CD8-positive, alpha-beta memory T cell (primary cell): ENCODE results near the gene KIZ. TPM values are rescaled to one million over a fixed set of nuclear protein-coding genes. Genes with fewer than 3 reads are reported as not detected.

Experiments
- CTCF ChIA-PET: fragments of 350-600 bp; sonication (Branson Sonifier 250); formaldehyde crosslinking; loops from one replicate; lab custom pipeline; 2021; ENCODE audit warnings: antibody characterized with exemption; lab: Charles Lee
- POLR2A ChIA-PET: fragments of 350-600 bp; sonication (Branson Sonifier 250); formaldehyde crosslinking; loops from one replicate; lab custom pipeline; 2021; ENCODE audit warnings: antibody characterized with exemption; lab: Charles Lee
- DNase-seq, 5 donors: peaks; one replicate each; pipeline versions ENCODE4 v3.0.0 to v3.0.0-alpha.2; 2020 to 2022; ENCODE audit warnings: mixed read lengths in 1 of 5
- H3K27ac ChIP-seq: one replicate; pipeline ENCODE4 v1.7.0; 2013; ENCODE audit warnings: low read depth, mild to moderate bottlenecking, low read length, moderate library complexity
- H3K27me3 ChIP-seq: 2 replicates; pipeline ENCODE4 v1.7.0; 2013; ENCODE audit warnings: low read length, mild to moderate bottlenecking; ENCODE audit not compliant: insufficient read depth, poor library complexity, severe bottlenecking
- H3K36me3 ChIP-seq: 2 replicates; pipeline ENCODE4 v1.7.0; 2013; ENCODE audit warnings: mild to moderate bottlenecking, low read length, moderate library complexity; ENCODE audit not compliant: insufficient read depth
- H3K4me1 ChIP-seq: 2 replicates; pipeline ENCODE4 v1.7.0; 2013; ENCODE audit warnings: mild to moderate bottlenecking, low read length, moderate library complexity; ENCODE audit not compliant: insufficient read depth
- H3K4me3 ChIP-seq: 2 replicates; pipeline ENCODE4 v1.7.0; 2013; ENCODE audit warnings: mild to moderate bottlenecking, low read length
- H3K9me3 ChIP-seq: 2 replicates; pipeline ENCODE4 v1.7.0; 2013; ENCODE audit warnings: mild to moderate bottlenecking, low read length
- H3K27ac Mint-ChIP-seq, 8 donors: one replicate each; pipeline ENCODE4 v1.8.0; 2020 to 2021; ENCODE audit warnings: mixed read lengths in 8 of 8, mild to moderate bottlenecking in 6 of 8, inconsistent platforms in 3 of 8, moderate library complexity in 3 of 8
- H3K27me3 Mint-ChIP-seq, 2 donors: one replicate each; pipeline ENCODE4 v1.8.0; 2020 to 2021; ENCODE audit warnings: mixed read lengths in 2 of 2, mild to moderate bottlenecking in 1 of 2, moderate library complexity in 1 of 2
- H3K36me3 Mint-ChIP-seq, 3 donors: one replicate each; pipeline ENCODE4 v1.8.0; 2020 to 2021; ENCODE audit warnings: mixed read lengths in 3 of 3, inconsistent platforms in 1 of 3, mild to moderate bottlenecking in 1 of 3
- H3K4me1 Mint-ChIP-seq, 3 donors: one replicate each; pipeline ENCODE4 v1.8.0; 2020 to 2021; ENCODE audit warnings: mixed read lengths in 3 of 3, inconsistent platforms in 1 of 3, mild to moderate bottlenecking in 1 of 3
- H3K4me3 Mint-ChIP-seq, 7 donors: one replicate each; pipeline ENCODE4 v1.8.0; 2020 to 2021; ENCODE audit warnings: mixed read lengths in 7 of 7, mild to moderate bottlenecking in 6 of 7, moderate library complexity in 4 of 7, inconsistent platforms in 2 of 7
- H3K9me3 Mint-ChIP-seq, 5 donors: one replicate each; pipeline ENCODE4 v1.8.0; 2020 to 2022; ENCODE audit warnings: mixed read lengths in 5 of 5, mild to moderate bottlenecking in 3 of 5, moderate library complexity in 2 of 5, inconsistent platforms in 1 of 5
- polyA plus RNA-seq: library from polyadenylated mRNA; unstranded; fragments of 300-500 nt; fragmentation: Illumina TruSeq; gene quantifications from one replicate; pipeline ENCODE4 v1.2.3, GENCODE V29; 2021
- total RNA-seq, 2 experiments: library from RNA; stranded (reverse); gene quantifications; one replicate each; pipeline ENCODE4 v1.2.3, GENCODE V29; 2021

The KIZ gene
- total and polyA plus RNA-seq, 3 experiments from 2014 or later, result 9.7 to 20.5 (median 13.3) TPM

- H3K9me3 Mint-ChIP-seq, result peaks cover 0 to 3% (median 0%) of the 10 kb centered on the region in 5 donors
- H3K27ac Mint-ChIP-seq, result peak overlapping the region in 7 of 8 donors; percentile 12 to 82 (median 52)
- Histone ChIP-seq H3K36me3 (no peaks in the 10 kb centered on the region), H3K9me3 (no peaks in the 10 kb centered on the region), H3K4me1 (peaks cover 44% of the 10 kb centered on the region), H3K27me3 (peaks cover 84% of the 10 kb centered on the region), H3K27ac (no peak overlapping the region), H3K4me3 (peak overlapping the region; percentile 47)
- H3K4me1 Mint-ChIP-seq, result peaks cover 36 to 80% (median 51%) of the 10 kb centered on the region in 3 donors
- peak overlapping the region; percentile 80 to 96 (median 88) for H3K4me3 Mint-ChIP-seq
- H3K27me3 Mint-ChIP-seq, result peaks cover 81 to 85% of the 10 kb centered on the region in 2 donors
- DNase-seq, result no peak
- ChIA-PET POLR2A (interaction anchor here (1.9 kb wide), 1 partner anchor 24 kb away, joined by 7 read pairs; the partner anchor contains the start of gene KIZ), CTCF (interaction anchor here (1.5 to 2.5 kb wide), 2 partner anchors 24 to 53 kb away, joined by 5 to 9 read pairs; partner anchors contain the start of gene KIZ)
- H3K36me3 Mint-ChIP-seq, result peaks cover 0 to 7% (median 0%) of the 10 kb centered on the region in 3 donors
Measured at GRCh38 chr20:21101932-21102575, 23.8 kb upstream of the KIZ start.

DNA sequence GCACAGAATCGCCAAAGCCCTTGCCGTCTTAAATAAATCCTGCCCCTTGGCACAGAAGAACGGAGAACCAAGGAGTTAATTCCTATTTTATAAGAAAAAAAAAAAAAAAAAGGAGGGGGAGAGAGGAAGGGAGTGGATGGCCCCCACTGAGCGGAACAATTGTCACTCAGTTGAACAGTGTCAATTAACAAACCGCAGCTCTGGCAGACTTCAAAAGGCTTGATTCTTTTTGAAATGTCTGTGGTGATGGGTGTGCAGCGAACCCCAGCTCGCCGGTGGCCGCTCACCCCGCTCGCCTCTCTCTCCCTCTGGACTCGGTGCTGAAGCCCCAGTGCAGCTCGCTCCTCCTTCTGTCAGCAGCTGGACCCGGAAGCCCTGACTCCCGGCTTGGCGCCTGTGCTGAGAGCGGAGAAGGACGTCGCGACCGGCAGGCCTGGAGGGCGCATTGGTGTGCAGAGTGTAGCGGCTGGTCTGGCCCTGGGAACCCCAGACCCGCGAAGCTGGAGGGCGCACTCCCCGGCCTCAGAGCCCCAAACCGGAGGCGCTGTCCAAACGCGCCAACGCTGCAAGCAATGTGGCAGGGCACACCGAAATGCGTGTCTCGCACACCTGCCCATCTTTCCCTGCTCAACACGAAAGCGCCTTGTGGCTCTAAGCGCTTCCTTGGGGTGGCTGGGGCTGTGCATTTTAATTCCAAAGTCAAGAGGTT lies 23.1 kb upstream of the KIZ start:
- H3K27ac ChIP-seq, result no peak overlapping the region
- peaks cover 90% of the 10 kb centered on the region for H3K27me3 ChIP-seq
- Mint-ChIP-seq H3K36me3 (peaks cover 0 to 7% (median 0%) of the 10 kb centered on the region in 3 donors), H3K4me3 (peak overlapping the region; percentile 80 to 96 (median 88)), H3K9me3 (peaks cover 0 to 3% (median 0%) of the 10 kb centered on the region in 5 donors), H3K4me1 (peaks cover 36 to 80% (median 51%) of the 10 kb centered on the region in 3 donors), H3K27ac (peak overlapping the region in 6 of 8 donors; percentile 12 to 82 (median 54)), H3K27me3 (peaks cover 81 to 85% of the 10 kb centered on the region in 2 donors)
- POLR2A ChIA-PET, result interaction anchor here (0.7 to 1.9 kb wide), 3 partner anchors 11 to 23 kb away, joined by 3 to 7 read pairs (median 5); partner anchors contain the start of gene KIZ
- DNase-seq, result peak; percentile 30 to 71 (median 48)
- H3K4me3 ChIP-seq, result peak overlapping the region; percentile 55
- CTCF ChIA-PET, result interaction anchor here (2.5 kb wide), 1 partner anchor 23 kb away, joined by 9 read pairs; the partner anchor contains the start of gene KIZ
- H3K9me3 ChIP-seq, result no peaks in the 10 kb centered on the region
- peaks cover 44% of the 10 kb centered on the region for H3K4me1 ChIP-seq
- H3K36me3 ChIP-seq, result no peaks in the 10 kb centered on the region

GRCh38 chr20:21103582-21104465 lies 22.1 kb upstream of the KIZ start:
- peak overlapping the region in 2 of 8 donors; percentile 7 to 44 for H3K27ac Mint-ChIP-seq
- H3K36me3 Mint-ChIP-seq, result peaks cover 0 to 7% (median 0%) of the 10 kb centered on the region in 3 donors
- peaks cover 36 to 72% (median 46%) of the 10 kb centered on the region in 3 donors for H3K4me1 Mint-ChIP-seq
- no peak overlapping the region for H3K27ac ChIP-seq
- peaks cover 44% of the 10 kb centered on the region for H3K4me1 ChIP-seq
- H3K9me3 ChIP-seq, result no peaks in the 10 kb centered on the region
- H3K4me3 Mint-ChIP-seq, result peak overlapping the region; percentile 80 to 96 (median 88)
- no peak overlapping the region for H3K4me3 ChIP-seq
- ChIA-PET POLR2A (interaction anchor here (0.5 to 1.2 kb wide), 3 partner anchors 10 to 23 kb away, joined by 3 to 5 read pairs (median 4); partner anchors contain the start of gene KIZ), CTCF (no interaction called here)
- no peaks in the 10 kb centered on the region for H3K36me3 ChIP-seq
- peaks cover 0 to 3% (median 0%) of the 10 kb centered on the region in 5 donors for H3K9me3 Mint-ChIP-seq
- peaks cover 88% of the 10 kb centered on the region for H3K27me3 ChIP-seq
- no peak for DNase-seq
- peaks cover 78 to 84% of the 10 kb centered on the region in 2 donors for H3K27me3 Mint-ChIP-seq

- peaks cover 86% of the 10 kb centered on the region for H3K27me3 ChIP-seq
- peaks cover 41% of the 10 kb centered on the region for H3K4me1 ChIP-seq
- Mint-ChIP-seq H3K4me3 (peak overlapping the region in 2 of 7 donors; percentile 32 to 65), H3K36me3 (peaks cover 0 to 7% (median 0%) of the 10 kb centered on the region in 3 donors), H3K9me3 (peaks cover 0 to 3% (median 0%) of the 10 kb centered on the region in 5 donors), H3K27me3 (peaks cover 77 to 80% of the 10 kb centered on the region in 2 donors), H3K27ac (peak overlapping the region in 2 of 8 donors; percentile 11 to 36), H3K4me1 (peaks cover 36 to 66% (median 40%) of the 10 kb centered on the region in 3 donors)
- no peak overlapping the region for H3K27ac ChIP-seq
- no peaks in the 10 kb centered on the region for H3K36me3 ChIP-seq
- no peak overlapping the region for H3K4me3 ChIP-seq
- no peak for DNase-seq
- ChIA-PET CTCF (no interaction called here), POLR2A (interaction anchor here (0.5 kb wide), 1 partner anchor 22 kb away, joined by 4 read pairs; no protein-coding TSS in a partner anchor)
- no peaks in the 10 kb centered on the region for H3K9me3 ChIP-seq
Measured at GRCh38 chr20:21104466-21104761, 21.5 kb upstream of the KIZ start.

- no peak for DNase-seq
- ChIA-PET CTCF (no interaction called here), POLR2A (no interaction called here)
- Histone ChIP-seq H3K27ac (no peak overlapping the region), H3K27me3 (peaks cover 86% of the 10 kb centered on the region), H3K4me3 (no peak overlapping the region), H3K36me3 (no peaks in the 10 kb centered on the region), H3K9me3 (no peaks in the 10 kb centered on the region), H3K4me1 (peaks cover 36% of the 10 kb centered on the region)
- H3K36me3 Mint-ChIP-seq, result peaks cover 0 to 7% (median 0%) of the 10 kb centered on the region in 3 donors
- H3K4me3 Mint-ChIP-seq, result peak overlapping the region in 1 of 7 donors; percentile 32
- peak overlapping the region in 2 of 8 donors; percentile 11 to 36 for H3K27ac Mint-ChIP-seq
- H3K4me1 Mint-ChIP-seq, result peaks cover 31 to 61% (median 35%) of the 10 kb centered on the region in 3 donors
- H3K9me3 Mint-ChIP-seq, result peaks cover 0 to 3% (median 0%) of the 10 kb centered on the region in 5 donors
- peaks cover 74 to 77% of the 10 kb centered on the region in 2 donors for H3K27me3 Mint-ChIP-seq
Measured at GRCh38 chr20:21104921-21105320, 21.0 kb upstream of the KIZ start.

- no peak overlapping the region for H3K27ac Mint-ChIP-seq
- CTCF ChIA-PET, result no interaction called here
Measured at GRCh38 chr20:21105429-21106170, 20.3 kb upstream of the KIZ start.

More at GRCh38 chr20:21105429-21106170, 20.3 kb upstream of the KIZ start:
- H3K4me1 ChIP-seq, result peaks cover 33% of the 10 kb centered on the region
- DNase-seq, result no peak
- H3K4me3 ChIP-seq, result no peak overlapping the region
- Mint-ChIP-seq H3K27me3 (peaks cover 67 to 77% of the 10 kb centered on the region in 2 donors), H3K4me1 (peaks cover 26 to 54% (median 28%) of the 10 kb centered on the region in 3 donors), H3K36me3 (peaks cover 0 to 2% (median 0%) of the 10 kb centered on the region in 3 donors), H3K4me3 (peak overlapping the region in 6 of 7 donors; percentile 5 to 66 (median 21)), H3K9me3 (peaks cover 0 to 3% (median 0%) of the 10 kb centered on the region in 5 donors)
- no peaks in the 10 kb centered on the region for H3K36me3 ChIP-seq
- H3K9me3 ChIP-seq, result no peaks in the 10 kb centered on the region
- H3K27me3 ChIP-seq, result peaks cover 79% of the 10 kb centered on the region
- POLR2A ChIA-PET, result no interaction called here
- H3K27ac ChIP-seq, result no peak overlapping the region
